ENCODE results near the gene FAM227B. TPM values are rescaled to one million over a fixed set of nuclear protein-coding genes. Genes with fewer than 3 reads are reported as not detected.

FAM227B gene
- total and polyA plus RNA-seq, 10 donors, result 4.1 to 7.5 (median 5.2) TPM

DNA sequence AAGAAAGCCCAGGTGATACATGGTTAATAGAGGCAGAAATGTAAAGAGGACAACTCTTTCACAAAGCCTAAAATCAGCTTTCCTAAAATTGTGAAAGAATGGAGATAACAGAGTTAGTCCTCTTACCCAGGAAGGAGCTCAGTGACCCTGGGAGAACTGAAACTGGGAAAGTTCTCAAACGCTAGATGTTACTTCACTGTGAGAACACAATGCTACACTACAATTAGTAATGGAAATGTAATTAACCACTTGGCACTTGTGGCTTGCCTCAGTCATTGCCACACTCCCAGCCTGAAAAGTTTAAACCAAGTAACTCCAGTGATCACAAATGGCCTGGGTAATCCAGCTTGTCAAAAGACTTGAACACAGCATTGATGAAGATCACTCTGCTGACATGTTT, 300.3 kb downstream of the FAM227B start:
- Histone ChIP-seq H3K27ac (peak overlapping the region in 1 of 8 donors; percentile 30), H3K36me3 (peaks cover 2 to 58% (median 20%) of the 10 kb centered on the region in 6 donors)

DNA sequence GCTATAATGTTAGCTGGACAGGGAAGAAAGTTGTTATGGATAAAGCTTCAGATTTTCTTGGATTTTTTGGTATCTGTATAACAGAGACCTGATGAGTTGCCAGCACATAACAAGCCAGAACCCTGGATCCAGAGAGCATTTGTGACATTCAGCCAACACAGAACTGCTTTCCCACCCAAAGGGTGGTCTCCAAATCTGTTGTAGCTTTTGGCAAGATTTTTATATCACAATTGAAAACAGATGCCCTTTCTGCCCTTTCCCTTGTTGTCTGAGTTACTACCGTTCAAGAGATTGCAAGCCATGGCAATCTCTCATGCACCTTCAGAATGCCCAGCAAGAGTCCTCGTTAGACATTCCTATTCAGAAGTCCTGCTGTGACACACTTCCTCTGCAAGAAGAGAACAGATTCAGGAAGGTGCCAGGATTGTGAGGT, 305.2 kb downstream of the FAM227B start:
- TF ChIP-seq POLR2A (IDR thresholded peaks at IDR 0.05), result no peak
- TF ChIP-seq, protein P1, sequence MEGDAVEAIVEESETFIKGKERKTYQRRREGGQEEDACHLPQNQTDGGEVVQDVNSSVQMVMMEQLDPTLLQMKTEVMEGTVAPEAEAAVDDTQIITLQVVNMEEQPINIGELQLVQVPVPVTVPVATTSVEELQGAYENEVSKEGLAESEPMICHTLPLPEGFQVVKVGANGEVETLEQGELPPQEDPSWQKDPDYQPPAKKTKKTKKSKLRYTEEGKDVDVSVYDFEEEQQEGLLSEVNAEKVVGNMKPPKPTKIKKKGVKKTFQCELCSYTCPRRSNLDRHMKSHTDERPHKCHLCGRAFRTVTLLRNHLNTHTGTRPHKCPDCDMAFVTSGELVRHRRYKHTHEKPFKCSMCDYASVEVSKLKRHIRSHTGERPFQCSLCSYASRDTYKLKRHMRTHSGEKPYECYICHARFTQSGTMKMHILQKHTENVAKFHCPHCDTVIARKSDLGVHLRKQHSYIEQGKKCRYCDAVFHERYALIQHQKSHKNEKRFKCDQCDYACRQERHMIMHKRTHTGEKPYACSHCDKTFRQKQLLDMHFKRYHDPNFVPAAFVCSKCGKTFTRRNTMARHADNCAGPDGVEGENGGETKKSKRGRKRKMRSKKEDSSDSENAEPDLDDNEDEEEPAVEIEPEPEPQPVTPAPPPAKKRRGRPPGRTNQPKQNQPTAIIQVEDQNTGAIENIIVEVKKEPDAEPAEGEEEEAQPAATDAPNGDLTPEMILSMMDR (IDR thresholded peaks at IDR 0.05 in 8 of 11, conservative IDR thresholded peaks at IDR 0.05 in 3 of 11), result no peak
- no peak for DNase-seq
- H3K36me3 ChIP-seq, result peaks cover 2 to 50% (median 14%) of the 10 kb centered on the region in 6 donors
- intact Hi-C loops (cut with DNase I; ENCODE audit: low total_unique reads), result no loop called here
- H3K4me3 ChIP-seq, result no peak overlapping the region
- H3K4me1 ChIP-seq, result peaks cover 0 to 9% (median 0%) of the 10 kb centered on the region in 6 donors
- H3K27me3 ChIP-seq (replicated peaks in 1 of 7), result no peaks in the 10 kb centered on the region
- 70 to 88% (median 86%) methylated on average over 2 of the region's 2 CpGs for WGBS, 5 donors
- no peaks in the 10 kb centered on the region for H3K9me3 ChIP-seq
- no peak overlapping the region for H3K27ac ChIP-seq

More for the DNA sequence above, 300.3 kb downstream of the FAM227B start:
- Histone ChIP-seq H3K9me3 (no peaks in the 10 kb centered on the region), H3K4me3 (no peak overlapping the region), H3K27me3 (replicated peaks in 1 of 7) (no peaks in the 10 kb centered on the region), H3K4me1 (peaks cover 0 to 14% (median 0%) of the 10 kb centered on the region in 6 donors)
- DNase-seq, result no peak
- intact Hi-C loops (cut with DNase I; ENCODE audit: low total_unique reads), result no loop called here
- TF ChIP-seq, protein P1 (IDR thresholded peaks at IDR 0.05 in 8 of 11, conservative IDR thresholded peaks at IDR 0.05 in 3 of 11), result no peak
- TF ChIP-seq POLR2A (IDR thresholded peaks at IDR 0.05) (no peak), POLR2AphosphoS5 (IDR thresholded peaks at IDR 0.05) (no peak)
- 33 to 68% (median 51%) methylated on average over 1 of the region's 1 CpG for WGBS, 5 donors

DNA sequence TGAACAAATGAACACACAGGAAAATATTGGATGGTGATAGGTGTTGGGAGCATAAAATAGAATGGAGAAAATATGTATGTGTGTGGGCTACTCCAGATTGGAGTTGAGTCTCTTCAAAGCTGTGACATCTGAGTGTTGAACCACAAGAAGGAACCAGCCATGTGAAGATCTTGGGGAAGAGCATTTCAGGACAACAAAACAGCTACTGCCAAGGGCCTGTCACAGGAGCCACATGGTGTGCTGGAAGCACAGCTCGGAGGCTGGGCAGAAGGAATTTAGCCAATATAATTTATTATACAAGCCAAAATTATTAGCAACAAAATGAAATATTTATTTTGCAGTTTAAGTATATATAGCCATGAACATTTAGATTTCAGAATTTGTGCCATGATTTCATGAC, 305.9 kb downstream of the FAM227B start:
- intact Hi-C loops (cut with DNase I; ENCODE audit: low total_unique reads), result no loop called here
- H3K9me3 ChIP-seq, result no peaks in the 10 kb centered on the region
- no peaks in the 10 kb centered on the region for H3K27me3 ChIP-seq (replicated peaks in 1 of 7)
- H3K4me3 ChIP-seq, result no peak overlapping the region
- DNase-seq, result no peak
- H3K4me1 ChIP-seq, result peaks cover 0 to 2% (median 0%) of the 10 kb centered on the region in 6 donors
- 78 to 94% (median 92%) methylated on average over 1 of the region's 1 CpG for WGBS, 5 donors
- H3K27ac ChIP-seq, result no peak overlapping the region
- TF ChIP-seq, protein P1 (IDR thresholded peaks at IDR 0.05 in 8 of 11, conservative IDR thresholded peaks at IDR 0.05 in 3 of 11), result no peak
- TF ChIP-seq POLR2AphosphoS5 (IDR thresholded peaks at IDR 0.05) (no peak), POLR2A (IDR thresholded peaks at IDR 0.05) (no peak)
- peaks cover 0 to 43% (median 11%) of the 10 kb centered on the region in 6 donors for H3K36me3 ChIP-seq

DNA sequence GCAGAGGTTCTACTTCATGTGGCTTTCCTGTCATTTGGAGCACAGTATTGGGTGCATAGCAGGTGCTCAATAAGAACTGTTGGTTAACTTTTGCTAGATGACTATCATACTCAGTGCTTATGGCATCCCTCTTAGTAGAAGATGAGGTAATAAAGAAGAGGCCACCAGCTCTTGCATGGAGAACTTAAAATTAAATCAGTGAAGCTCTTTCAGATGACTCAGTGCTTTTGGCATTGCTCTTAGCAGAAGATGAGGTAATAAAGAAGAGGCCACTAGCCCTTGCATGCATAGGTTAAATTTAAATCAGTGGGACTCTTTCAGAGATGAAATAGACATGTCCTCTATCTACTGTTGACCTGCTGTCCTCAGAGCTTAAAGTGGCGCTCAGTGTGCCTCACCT, 307.0 kb downstream of the FAM227B start:
- 97 to 100% (median 100%) methylated on average over 1 of the region's 1 CpG for WGBS, 5 donors
- intact Hi-C loops (cut with DNase I; ENCODE audit: low total_unique reads), result no loop called here
- Histone ChIP-seq H3K36me3 (peaks cover 0 to 37% (median 3%) of the 10 kb centered on the region in 6 donors), H3K27ac (no peak overlapping the region), H3K27me3 (replicated peaks in 1 of 7) (no peaks in the 10 kb centered on the region), H3K4me3 (no peak overlapping the region), H3K9me3 (no peaks in the 10 kb centered on the region), H3K4me1 (no peaks in the 10 kb centered on the region)
- TF ChIP-seq POLR2A (IDR thresholded peaks at IDR 0.05) (no peak), POLR2AphosphoS5 (IDR thresholded peaks at IDR 0.05) (no peak)
- TF ChIP-seq, protein P1 (IDR thresholded peaks at IDR 0.05 in 8 of 11, conservative IDR thresholded peaks at IDR 0.05 in 3 of 11), result no peak
- DNase-seq, result no peak

All from spleen (tissue), 11 donors.